ENCODE results near the gene MACC1.

DNA sequence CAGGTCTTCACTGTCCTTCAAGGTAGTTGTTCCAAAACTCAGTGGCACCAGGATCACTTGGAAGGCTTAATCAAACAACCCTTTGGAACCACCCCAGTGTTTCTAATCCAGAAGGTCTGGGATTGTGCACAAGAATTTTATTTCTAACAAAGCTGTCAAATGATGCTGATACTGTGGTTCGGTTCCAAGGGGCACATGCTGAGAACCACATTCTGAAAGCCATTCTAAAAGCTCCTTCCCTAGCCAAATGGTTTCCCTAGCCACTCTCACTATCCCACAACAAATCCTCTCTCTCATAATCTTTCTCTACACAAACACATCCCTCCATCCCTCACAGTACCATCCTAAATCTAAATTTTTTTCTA, 52.1 kb downstream of the MACC1 start:
- no peak for TF ChIP-seq POLR2A (IDR thresholded peaks at IDR 0.05)
- TF ChIP-seq, protein P1, sequence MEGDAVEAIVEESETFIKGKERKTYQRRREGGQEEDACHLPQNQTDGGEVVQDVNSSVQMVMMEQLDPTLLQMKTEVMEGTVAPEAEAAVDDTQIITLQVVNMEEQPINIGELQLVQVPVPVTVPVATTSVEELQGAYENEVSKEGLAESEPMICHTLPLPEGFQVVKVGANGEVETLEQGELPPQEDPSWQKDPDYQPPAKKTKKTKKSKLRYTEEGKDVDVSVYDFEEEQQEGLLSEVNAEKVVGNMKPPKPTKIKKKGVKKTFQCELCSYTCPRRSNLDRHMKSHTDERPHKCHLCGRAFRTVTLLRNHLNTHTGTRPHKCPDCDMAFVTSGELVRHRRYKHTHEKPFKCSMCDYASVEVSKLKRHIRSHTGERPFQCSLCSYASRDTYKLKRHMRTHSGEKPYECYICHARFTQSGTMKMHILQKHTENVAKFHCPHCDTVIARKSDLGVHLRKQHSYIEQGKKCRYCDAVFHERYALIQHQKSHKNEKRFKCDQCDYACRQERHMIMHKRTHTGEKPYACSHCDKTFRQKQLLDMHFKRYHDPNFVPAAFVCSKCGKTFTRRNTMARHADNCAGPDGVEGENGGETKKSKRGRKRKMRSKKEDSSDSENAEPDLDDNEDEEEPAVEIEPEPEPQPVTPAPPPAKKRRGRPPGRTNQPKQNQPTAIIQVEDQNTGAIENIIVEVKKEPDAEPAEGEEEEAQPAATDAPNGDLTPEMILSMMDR (IDR thresholded peaks at IDR 0.05) = no peak
